Stimulated activated CD4-positive, alpha-beta T cell treated with anti-CD3 and anti-CD28 coated beads, Interleukin-2, amount 100 ng/mL, for 24 hours (primary cell): ENCODE measurements around the gene RTTN.
A peak's percentile ranks its signal among the peaks of the same experiment; 100 is the strongest.
"Not testable (repeated sequence)": the region's sequence is repeated elsewhere in the genome, so short reads cannot be mapped to it uniquely, and the experiment has no call there.

Source experiments
- DNase-seq, 2 donors: peaks; one replicate each; pipeline ENCODE4 v3.0.0-alpha.2; 2020

RTTN gene

DNA sequence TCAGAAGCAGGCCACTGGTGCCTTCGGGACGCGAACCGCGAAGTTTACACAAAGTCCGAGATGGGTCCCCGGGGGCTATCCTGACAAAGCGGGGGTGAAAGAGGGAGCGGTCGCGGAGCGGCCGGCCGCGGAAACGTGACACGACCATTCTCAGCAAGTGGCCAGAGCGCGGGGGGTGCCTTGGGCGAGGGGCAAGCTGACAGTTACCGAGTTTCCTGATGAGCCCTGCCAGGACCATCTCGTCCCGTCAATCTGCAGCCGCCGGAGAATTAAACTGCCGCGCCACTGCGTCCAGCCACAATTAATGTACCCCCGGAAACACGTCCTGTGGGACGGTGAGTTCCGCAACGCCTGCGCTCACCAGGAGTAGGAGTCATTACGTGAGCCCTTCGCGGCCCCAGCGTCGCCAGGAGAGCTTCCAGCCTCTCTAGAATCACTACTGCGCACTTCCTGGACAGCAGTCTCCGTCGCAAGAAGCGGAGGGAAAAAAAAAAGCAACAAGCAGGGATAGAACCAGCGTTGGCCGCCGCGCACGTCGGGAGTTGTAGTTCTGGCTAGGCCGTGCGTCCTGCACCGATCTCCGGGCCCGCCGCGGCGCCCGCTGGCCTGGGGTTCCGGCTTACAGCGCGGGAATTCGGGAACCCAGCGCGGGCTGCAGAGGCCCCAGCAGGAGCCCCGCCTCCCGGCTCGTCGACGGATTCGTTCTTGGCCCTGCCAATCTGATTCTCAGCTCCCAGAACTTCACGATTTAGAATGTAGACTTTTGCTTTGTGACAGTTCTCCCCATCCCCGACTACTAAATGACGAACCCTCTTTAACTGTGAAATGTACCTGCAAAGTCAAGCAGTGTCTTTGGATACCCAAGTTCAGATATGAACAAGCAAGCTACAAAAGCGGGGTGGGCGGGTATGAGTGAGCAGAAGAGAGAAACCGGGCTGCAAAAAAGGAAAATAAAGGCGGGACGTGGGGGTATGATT is at the start of gene RTTN:
Gene RTTN, minus strand, starts transcription at position 267 of the 977 bp plus-strand sequence. Its CDS starts 29 bp downstream, at position 238.
- DNase-seq = peak; percentile 92

DNA sequence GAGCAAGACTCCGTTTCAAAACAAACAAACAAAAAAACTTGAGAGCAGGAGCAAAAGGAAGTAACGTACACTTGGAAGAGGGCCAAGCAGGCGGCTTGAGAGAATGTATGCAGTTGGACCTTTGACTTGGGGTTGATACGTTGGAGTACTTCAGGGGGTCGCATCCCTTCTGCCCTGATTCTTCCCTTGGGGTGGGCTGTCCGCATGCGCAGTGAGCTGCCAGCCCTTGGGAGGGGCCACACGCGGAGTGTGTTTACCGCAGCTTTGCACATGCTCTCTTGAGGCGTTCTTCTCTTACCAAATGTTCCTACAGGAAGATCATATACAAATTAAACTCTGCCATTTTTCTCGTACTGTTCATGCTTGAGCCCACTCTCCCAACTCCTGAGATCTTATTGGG is 45.3 kb upstream of the RTTN start:
- no peak for DNase-seq

GRCh38 chr18:70249861-70250260 is 44.4 kb upstream of the RTTN start:
- not testable (repeated sequence) for DNase-seq

- no peak for DNase-seq
Observed at GRCh38 chr18:70249118-70249517, 43.6 kb upstream of the RTTN start.

DNA sequence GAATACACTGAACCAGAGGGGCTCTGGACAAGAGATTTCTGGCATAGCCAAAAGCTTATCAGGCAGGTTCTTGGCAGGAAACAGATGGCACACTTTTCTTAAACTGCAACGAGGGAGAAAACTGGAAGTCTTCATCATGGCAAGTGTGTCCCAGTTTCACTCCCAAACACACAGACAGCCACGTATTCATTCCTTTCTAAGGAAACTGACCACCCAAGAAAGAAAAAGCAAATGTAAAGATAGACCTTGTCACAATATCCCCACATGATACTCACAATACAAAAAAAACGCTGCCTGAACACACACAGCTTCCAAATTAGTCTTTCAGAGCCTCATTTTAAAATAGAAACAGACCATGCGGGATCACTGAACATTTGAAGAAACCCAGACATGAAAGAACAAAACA is 40.6 kb upstream of the RTTN start:
- no peak for DNase-seq

GRCh38 chr18:70243131-70243929 is 37.8 kb upstream of the RTTN start:
- no peak for DNase-seq

DNA sequence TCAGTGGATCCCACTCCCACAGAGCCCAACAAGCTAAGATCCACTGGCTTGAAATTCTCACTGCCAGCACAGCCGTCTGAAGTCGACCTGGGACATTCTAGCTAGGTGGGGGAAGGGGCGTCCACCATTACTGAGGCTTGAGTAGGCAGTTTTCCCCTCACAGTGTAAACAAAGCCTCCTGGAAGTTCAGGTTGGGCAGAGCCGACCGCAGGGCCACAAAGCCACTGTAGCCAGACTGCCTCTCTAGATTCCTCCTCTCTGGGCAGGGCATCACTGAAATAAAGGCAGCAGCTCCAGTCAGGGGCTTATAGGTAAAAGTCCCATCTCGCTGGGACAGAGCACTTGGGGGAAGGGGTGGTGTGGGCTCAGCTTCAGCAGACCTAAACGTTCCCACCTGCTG is 31.4 kb upstream of the RTTN start:
- DNase-seq = not testable (repeated sequence)

DNA sequence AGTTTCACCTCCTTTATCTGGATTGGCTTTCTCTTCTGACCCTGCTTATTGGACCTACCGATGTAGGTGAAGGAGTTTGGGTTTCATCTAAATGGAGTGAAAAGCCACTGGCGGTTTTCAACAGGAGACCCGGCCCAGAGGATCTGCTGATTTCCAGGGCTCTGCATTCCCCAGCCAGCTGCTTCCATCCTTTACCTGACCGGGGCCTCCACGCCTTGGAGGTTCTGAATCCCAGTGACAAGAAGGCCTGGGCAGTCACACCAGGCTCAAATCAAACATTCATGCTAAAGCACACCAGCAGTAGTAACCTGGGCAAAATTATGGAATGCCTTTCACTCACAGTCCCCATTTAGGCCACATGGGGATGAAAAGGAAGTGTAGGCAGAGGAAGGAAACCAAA is 30.0 kb upstream of the RTTN start:
- DNase-seq = no peak

DNA sequence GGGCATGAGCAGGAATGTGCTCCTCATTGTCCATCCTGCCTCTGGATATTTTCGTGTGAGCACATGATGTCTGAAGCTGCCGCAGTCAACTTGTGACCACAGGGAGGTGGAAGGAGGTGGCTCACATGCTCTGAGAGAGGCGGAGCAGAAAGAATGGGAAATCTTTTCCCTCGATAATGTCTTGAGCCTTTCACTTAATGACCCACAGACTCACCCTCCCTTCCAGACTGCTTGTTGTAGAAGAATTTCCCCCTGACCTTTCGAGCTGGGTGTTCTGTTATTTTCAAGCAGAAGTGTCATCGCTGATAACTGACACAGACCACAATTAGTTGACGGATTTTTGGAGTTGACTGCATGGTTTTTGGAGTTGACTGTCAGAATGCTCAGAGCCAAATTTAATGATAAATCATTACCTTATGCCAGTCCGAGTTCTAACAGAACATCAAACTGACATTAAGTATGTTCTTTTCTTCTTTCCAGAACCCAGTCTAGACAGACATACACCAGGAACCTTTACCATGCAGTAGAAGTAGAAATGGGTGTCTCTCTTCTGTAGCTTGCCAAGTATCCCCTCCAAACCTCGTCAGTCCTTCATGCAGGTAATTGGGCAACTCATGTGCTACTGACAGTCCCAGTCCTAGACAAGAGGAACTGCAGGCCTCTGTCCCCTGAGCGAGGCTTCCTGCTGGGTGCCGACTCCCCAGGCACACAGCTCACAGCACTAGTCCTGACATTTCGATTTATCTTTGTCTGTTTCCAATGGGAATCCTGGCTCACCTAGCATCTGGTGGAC is 29.4 kb upstream of the RTTN start:
- no peak for DNase-seq

DNA sequence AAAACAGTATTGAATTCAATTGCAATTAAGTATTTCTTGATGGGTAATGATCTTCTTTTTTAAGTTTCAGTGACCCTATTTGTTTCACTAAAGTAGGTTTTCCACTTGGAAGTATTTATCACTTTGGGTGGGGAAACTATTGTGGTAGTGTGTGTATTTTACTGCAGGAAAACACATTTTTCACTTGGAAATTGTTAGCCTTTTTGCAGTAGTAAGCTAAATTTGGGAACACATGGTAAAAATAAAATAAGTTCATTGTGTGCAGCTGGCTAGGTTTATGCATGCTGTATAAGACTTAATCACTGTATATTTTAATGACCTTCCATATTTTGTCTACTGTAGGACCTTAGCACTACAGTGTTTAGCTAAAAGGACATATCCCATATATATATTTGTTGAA is 28.5 kb upstream of the RTTN start:
- no peak for DNase-seq

- DNase-seq = no peak
Observed at GRCh38 chr18:70232261-70232660, 26.8 kb upstream of the RTTN start.

DNA sequence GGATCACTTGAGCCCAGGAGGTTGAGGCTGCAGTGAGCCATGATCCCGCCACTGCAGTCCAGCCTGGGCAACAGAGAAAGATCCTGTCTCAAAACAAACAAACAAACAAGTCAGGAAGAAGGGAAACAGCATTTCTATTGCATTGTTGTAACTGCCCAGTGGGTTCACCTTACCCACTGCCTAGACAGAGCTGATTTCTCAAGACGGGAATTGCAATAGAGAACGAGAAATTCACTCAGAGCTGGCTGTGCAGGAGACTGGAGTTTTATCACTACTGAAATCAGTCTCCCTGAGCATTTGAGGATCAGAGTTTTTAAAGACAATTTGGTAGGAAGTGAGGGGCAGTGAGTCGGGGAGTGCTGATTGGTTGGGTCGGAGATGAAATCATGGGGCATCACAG is 24.2 kb upstream of the RTTN start:
- DNase-seq = no peak

GRCh38 chr18:70228536-70228935 is 23.0 kb upstream of the RTTN start:
- no peak for DNase-seq

DNA sequence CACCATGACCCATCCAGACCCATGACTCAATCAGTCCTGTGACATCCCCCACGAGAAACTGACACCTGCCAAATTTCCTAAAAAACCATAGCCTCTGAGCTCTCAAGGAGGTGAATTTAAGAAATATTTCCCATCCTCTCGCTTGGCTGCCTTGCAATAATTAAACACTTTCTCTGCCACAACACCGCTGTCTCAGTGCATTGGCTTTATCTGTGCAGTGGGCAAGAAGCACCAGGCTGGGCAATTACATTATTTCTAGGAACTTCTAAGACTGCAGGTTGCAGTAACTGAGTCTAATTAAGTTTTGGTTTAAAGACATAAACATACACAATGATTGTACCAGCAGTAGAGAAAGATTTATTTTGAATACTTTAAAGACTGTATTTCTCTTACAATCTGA is 22.0 kb upstream of the RTTN start:
- DNase-seq = no peak

DNA sequence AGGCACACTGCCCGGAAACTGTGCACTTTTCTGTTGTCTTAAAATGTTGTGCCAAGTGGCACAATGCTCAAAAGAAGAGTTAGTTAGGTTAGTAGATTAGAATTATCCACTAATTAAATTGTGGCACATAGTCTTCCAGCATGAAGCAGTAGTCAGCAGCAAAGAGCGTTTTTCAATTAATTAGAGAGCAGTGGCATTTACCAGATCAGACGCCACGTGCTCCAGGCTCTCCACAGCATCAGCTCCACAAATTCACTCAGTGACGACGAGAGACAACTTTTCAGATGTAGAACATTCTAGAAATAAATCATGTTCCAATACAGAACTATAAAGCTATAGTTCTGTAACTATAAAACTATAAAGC is 16.4 kb upstream of the RTTN start:
- no peak for DNase-seq

- no peak for DNase-seq
Observed at GRCh38 chr18:70221156-70221914, 15.8 kb upstream of the RTTN start.

GRCh38 chr18:70220628-70221027 is 15.1 kb upstream of the RTTN start:
- DNase-seq = no peak

- no peak for DNase-seq
Observed at GRCh38 chr18:70219688-70220087, 14.2 kb upstream of the RTTN start.

- DNase-seq = no peak
Observed at GRCh38 chr18:70216788-70217187, 11.3 kb upstream of the RTTN start.

DNA sequence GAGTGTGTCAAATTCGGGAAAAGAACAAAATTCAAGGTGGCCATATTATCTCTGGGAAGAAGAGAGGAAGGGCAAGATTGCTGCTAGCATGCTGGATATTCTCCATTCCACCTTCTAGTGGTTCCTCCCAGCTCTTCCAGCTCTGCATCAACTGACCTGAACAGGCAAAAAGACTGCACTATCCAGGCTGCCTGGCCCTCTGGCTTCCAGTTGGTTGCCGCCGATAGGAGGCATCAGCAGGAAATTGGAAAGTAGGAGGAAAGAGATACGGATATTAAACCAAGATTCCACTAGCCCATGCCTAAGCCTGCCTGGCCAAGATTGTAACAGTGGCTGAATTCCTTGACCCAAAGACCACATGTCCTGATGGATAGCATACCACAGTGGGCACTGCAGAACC is 1.7 kb upstream of the RTTN start:
- no peak for DNase-seq

DNA sequence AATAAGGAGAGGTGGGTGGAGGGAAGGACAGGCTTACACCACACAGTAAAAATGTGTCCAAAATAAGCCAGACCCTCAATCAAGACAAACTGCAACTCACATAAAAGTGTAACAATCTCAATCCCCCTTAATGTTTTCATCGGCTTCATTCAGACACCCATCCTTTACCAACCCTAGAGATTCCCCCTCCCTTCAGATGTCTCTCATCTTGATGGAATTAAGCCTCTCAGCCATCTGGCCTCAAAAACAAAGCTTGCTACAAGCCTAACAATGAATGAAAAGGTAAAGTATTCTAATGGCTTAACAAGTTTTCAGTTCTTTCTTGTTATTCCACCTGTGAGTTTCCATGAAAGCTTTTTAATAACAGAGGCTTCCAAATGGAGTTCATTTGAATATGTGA is 5.2 kb downstream of the RTTN start:
- DNase-seq = no peak

- DNase-seq = no peak
Observed at GRCh38 chr18:70197844-70198243, 7.6 kb downstream of the RTTN start.
